Activated CD4-positive, alpha-beta T cell treated with anti-CD3 and anti-CD28 coated beads, Interleukin-2, amount 10 ng/mL, durations not matched to agents 7 days and 5 days (primary cell): ENCODE measurements around the gene ZNF22. TPM values are rescaled to one million over a fixed set of nuclear protein-coding genes. Genes with fewer than 3 reads are reported as not detected.

Source experiments
- CTCF ChIA-PET: fragments of 350-600 bp; sonication (Branson Sonifier 250); formaldehyde crosslinking; loops from one replicate; lab custom pipeline; 2021; ENCODE audit warnings: antibody characterized with exemption; lab: Charles Lee
- POLR2A ChIA-PET: fragments of 350-600 bp; sonication (Branson Sonifier 250); formaldehyde crosslinking; loops from one replicate; lab custom pipeline; 2021; ENCODE audit warnings: antibody characterized with exemption; lab: Charles Lee
- DNase-seq: peaks from one replicate; pipeline ENCODE4 v3.0.0-alpha.2; 2020
- H3K27ac Mint-ChIP-seq: one replicate; pipeline ENCODE4 v1.8.0; 2021; ENCODE audit warnings: mild to moderate bottlenecking, moderate library complexity, mixed read lengths
- H3K27me3 Mint-ChIP-seq: one replicate; pipeline ENCODE4 v1.8.0; 2021; ENCODE audit warnings: mixed read lengths
- H3K36me3 Mint-ChIP-seq: one replicate; pipeline ENCODE4 v1.8.0; 2021; ENCODE audit warnings: low read depth, mixed read lengths
- H3K4me1 Mint-ChIP-seq: one replicate; pipeline ENCODE4 v1.8.0; 2021; ENCODE audit warnings: mixed read lengths
- H3K4me3 Mint-ChIP-seq: one replicate; pipeline ENCODE4 v1.8.0; 2021; ENCODE audit warnings: mild to moderate bottlenecking, moderate library complexity, mixed read lengths
- H3K9me3 Mint-ChIP-seq: one replicate; pipeline ENCODE4 v1.8.0; 2021; ENCODE audit warnings: mixed read lengths
- total RNA-seq, 2 experiments: library from RNA; stranded (reverse); gene quantifications; one replicate each; pipeline ENCODE4 v1.2.3, GENCODE V29; 2021

ZNF22 gene
- 10 to 100 TPM; 26.9 to 29.7 TPM for total RNA-seq

DNA sequence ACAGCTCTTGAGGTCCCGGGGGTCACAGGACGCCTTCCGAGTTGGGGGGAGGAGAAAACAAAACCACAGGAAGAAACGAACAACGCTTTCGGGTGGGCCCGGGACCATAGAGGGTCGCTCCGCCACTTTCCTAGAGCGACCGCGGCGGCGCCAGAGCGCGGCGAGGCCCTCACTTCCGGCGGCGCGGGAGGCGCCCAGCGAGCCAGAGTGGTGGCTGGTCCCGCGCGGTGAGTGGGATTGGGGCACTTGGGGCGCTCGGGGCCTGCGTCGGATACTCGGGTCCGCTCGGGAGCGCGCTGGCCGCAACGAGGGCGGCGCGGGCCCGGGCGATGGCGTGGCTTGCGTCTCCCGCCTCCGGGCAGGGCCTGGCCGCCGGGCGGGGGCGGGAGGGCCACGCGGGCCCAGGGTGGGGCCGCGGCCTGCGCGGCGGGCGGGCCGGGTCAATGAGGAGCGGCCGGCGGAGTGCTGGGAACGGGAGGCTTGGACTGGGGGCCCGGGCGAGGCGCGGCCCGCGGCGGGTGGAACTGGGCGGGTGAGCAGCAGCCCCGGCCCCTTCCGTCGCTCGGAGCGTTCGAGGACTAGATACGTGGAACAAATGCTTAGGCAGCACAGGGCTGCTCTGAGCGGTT is at the start of gene ZNF22:
ZNF22 (plus strand) TSS at position 172 of the 629 bp plus-strand sequence. CDS start 2,446 bp downstream, outside the sequence.
- peak within 1 kb of the TSS; percentile 95 for H3K27ac Mint-ChIP-seq
- CTCF ChIA-PET = interaction anchor here (0.6 to 1.1 kb wide), 4 partner anchors 13 to 281 kb away, joined by 3 to 4 read pairs (median 3); no protein-coding TSS in a partner anchor
- H3K36me3 Mint-ChIP-seq = peaks cover 37% of the 10 kb centered on the region
- peaks cover 49% of the 10 kb centered on the region for H3K4me1 Mint-ChIP-seq
- peak; percentile 61 for DNase-seq
- peak within 1 kb of the TSS; percentile 90 for H3K4me3 Mint-ChIP-seq
- POLR2A ChIA-PET = interaction anchor here (0.9 kb wide), 1 partner anchor 68 kb away, joined by 3 read pairs; no protein-coding TSS in a partner anchor
- H3K9me3 Mint-ChIP-seq = peaks cover 29% of the 10 kb centered on the region
- peaks cover 17% of the 10 kb centered on the region for H3K27me3 Mint-ChIP-seq

DNA sequence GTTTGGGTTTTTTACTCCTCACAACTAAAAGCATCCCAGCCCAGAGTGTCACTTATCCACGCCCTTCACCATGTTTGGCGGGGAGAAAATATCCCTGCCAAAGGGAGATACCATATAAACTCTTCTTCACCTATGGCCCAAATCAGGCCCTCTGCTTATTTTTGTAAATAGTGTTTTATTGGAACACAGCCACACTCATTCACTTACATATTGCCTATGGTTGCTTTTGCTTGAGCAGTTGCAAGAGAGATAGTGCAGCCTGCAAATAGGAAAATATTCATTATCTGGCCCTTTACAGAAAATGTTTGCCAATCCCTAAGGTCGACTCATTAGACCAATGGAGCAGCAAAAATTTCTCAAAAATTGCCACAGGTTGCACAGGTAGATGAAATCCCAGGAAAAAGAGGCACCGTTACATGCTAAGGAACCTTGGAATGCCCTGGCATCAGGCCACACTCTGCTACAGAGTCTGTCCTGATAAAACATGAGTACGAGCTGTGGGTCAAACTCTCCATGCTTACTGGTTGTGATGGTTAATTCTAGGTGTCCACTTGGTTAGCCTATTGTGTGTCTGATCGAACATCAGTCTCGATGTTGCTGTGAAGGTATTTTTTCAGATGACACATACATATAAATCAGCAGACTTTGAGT is 49.0 kb upstream of the ZNF22 start:
- no peak overlapping the region for H3K27ac Mint-ChIP-seq
- ChIA-PET POLR2A (no interaction called here), CTCF (no interaction called here)
- no peaks in the 10 kb centered on the region for H3K27me3 Mint-ChIP-seq
- peaks cover 9% of the 10 kb centered on the region for H3K36me3 Mint-ChIP-seq
- no peak overlapping the region for H3K4me3 Mint-ChIP-seq
- H3K9me3 Mint-ChIP-seq = peaks cover under 1% of the 10 kb centered on the region
- no peak for DNase-seq
- peaks cover 5% of the 10 kb centered on the region for H3K4me1 Mint-ChIP-seq

DNA sequence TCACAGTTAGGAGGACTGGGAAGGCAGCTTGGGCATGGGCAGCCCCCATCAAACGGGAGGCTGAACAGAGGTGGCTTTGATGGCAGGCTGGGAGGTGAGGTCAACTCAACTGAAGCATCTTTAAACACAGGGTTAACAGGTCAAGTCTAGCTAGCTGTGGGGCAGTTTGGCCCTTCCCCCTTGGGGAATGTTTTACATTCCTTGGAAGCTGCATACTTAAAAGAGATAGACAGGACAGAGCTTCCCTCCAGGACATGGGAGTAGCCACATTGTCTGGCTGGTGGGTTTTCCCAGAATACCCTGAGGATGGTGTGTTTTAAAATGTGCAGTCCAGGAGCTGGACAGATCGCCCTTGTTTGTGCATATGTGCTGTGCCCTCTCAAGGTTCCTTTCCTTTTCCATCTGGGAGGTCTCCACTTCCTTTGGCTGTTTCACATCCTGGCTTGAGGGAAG is 47.9 kb upstream of the ZNF22 start:
- no peak for DNase-seq
- POLR2A ChIA-PET = no interaction called here

DNA sequence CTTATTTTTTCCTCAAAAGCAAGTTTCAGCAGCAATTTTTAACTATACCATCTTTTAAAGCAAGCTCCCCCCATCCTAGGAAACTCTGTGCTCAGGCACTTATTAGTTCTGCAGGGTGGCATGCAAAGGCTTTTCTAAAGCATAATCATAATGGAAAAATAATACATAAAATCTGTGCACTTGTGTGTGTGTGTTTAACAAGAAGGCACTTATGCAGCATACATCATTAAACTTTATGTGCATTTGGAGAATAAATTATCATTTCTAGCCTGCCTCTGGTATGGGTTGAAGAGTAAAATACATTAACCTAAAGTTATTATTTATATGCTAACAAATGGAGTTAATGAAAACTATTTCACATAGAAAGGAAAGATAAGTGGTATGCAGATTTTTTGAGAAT is 46.7 kb upstream of the ZNF22 start:
- Mint-ChIP-seq H3K4me3 (no peak overlapping the region), H3K4me1 (peaks cover 17% of the 10 kb centered on the region), H3K27ac (no peak overlapping the region), H3K27me3 (no peaks in the 10 kb centered on the region), H3K9me3 (peaks cover 3% of the 10 kb centered on the region), H3K36me3 (peaks cover 12% of the 10 kb centered on the region)
- ChIA-PET CTCF (interaction anchor here (0.7 to 1.2 kb wide), 2 partner anchors 31 to 73 kb away, joined by 3 to 6 read pairs; no protein-coding TSS in a partner anchor), POLR2A (no interaction called here)
- no peak for DNase-seq

More for the DNA sequence above, 47.9 kb upstream of the ZNF22 start:
- Mint-ChIP-seq H3K27ac (no peak overlapping the region), H3K36me3 (peaks cover 12% of the 10 kb centered on the region), H3K9me3 (peaks cover 3% of the 10 kb centered on the region), H3K4me3 (no peak overlapping the region), H3K4me1 (peaks cover 9% of the 10 kb centered on the region), H3K27me3 (no peaks in the 10 kb centered on the region)
- CTCF ChIA-PET = interaction anchor here (1.1 to 1.2 kb wide), 2 partner anchors 11 to 71 kb away, joined by 3 read pairs; no protein-coding TSS in a partner anchor

DNA sequence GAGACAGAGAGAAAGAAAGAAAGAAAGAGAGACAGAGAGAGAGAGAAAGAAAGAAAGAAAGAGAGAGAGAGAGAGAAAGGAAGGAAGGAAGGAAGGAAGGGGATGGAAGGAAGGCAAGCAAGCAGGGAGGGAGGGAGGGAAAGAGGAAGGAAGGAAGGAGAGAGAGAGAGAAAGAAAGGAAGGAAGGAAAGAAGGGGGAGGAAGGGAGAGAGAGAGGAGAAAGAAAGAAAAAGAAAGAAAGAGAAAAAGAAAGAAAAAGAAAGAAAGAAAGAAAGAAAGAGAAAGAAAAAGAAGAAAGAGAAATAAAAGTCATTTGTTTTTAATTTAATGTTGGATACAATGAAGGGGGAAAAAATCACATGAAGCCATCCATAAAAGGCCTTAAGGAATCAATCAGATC is 45.8 kb upstream of the ZNF22 start:
- H3K4me3 Mint-ChIP-seq = no peak overlapping the region
- POLR2A ChIA-PET = no interaction called here

DNA sequence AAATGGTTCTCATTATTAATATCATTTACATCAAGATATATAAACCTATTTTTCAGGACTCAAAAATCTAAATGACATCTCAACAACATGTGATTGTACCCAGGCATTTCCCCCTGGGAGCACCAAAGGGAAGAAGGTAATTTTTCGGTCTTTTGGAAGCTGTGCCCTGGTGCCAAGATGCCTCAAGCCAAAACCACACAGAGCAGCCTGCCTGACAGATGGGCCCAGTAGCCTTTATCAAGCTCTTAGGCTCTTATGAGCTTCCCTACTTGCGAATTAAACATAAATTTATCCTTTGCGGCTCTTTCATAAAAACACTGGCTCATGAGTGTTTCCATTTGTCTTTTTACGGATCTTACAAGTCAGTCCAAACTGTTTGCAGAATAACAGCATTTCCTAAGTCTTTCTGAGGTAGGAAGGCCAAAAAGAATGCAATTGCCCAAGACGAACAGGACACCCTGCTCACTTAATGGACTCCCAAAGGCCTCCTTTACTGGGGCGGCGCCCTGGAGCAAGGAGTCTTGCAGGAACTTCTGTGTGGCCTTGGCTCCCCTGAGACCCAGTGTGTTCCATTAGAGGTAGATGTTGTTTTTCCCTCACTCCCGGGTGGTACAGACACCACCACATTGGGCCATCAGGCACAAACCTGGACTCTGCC is 45.2 kb upstream of the ZNF22 start:
- DNase-seq = no peak
- Mint-ChIP-seq H3K9me3 (peaks cover 3% of the 10 kb centered on the region), H3K27me3 (no peaks in the 10 kb centered on the region), H3K36me3 (peaks cover 12% of the 10 kb centered on the region), H3K27ac (no peak overlapping the region), H3K4me3 (no peak overlapping the region), H3K4me1 (peaks cover 18% of the 10 kb centered on the region)
- CTCF ChIA-PET = interaction anchor here (1.6 kb wide), 1 partner anchor 23 kb away, joined by 3 read pairs; no protein-coding TSS in a partner anchor
- POLR2A ChIA-PET = no interaction called here

More for the DNA sequence above, 45.8 kb upstream of the ZNF22 start:
- Mint-ChIP-seq H3K27ac (no peak overlapping the region), H3K9me3 (peaks cover 3% of the 10 kb centered on the region), H3K4me1 (peaks cover 17% of the 10 kb centered on the region), H3K27me3 (no peaks in the 10 kb centered on the region), H3K36me3 (peaks cover 12% of the 10 kb centered on the region)
- CTCF ChIA-PET = interaction anchor here (0.7 kb wide), 1 partner anchor 30 kb away, joined by 6 read pairs; no protein-coding TSS in a partner anchor
- no peak for DNase-seq

DNA sequence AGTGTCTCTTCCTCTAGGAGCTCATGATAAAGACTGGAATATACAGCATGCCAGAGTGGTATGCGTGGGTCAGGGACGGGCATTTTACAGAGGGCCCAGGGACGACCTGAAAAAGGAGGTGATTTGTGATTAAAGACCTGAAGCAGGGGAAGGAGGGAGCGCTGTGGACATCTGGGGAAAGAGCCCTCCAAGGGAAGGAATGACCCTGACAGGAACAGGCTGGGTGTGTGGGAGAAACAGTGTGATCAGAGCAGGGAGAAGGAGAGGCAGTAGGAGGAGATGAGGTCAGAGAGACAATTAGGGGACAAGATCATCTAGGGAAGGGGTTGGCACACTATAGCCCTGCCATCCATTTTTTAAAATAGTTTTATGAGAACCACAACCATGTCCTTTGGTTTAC is 44.5 kb upstream of the ZNF22 start:
- Mint-ChIP-seq H3K27me3 (no peaks in the 10 kb centered on the region), H3K27ac (no peak overlapping the region), H3K4me3 (no peak overlapping the region), H3K36me3 (peaks cover 12% of the 10 kb centered on the region), H3K9me3 (peaks cover 3% of the 10 kb centered on the region), H3K4me1 (peaks cover 21% of the 10 kb centered on the region)
- ChIA-PET CTCF (interaction anchor here (1.6 kb wide), 1 partner anchor 23 kb away, joined by 3 read pairs; no protein-coding TSS in a partner anchor), POLR2A (no interaction called here)
- DNase-seq = no peak

DNA sequence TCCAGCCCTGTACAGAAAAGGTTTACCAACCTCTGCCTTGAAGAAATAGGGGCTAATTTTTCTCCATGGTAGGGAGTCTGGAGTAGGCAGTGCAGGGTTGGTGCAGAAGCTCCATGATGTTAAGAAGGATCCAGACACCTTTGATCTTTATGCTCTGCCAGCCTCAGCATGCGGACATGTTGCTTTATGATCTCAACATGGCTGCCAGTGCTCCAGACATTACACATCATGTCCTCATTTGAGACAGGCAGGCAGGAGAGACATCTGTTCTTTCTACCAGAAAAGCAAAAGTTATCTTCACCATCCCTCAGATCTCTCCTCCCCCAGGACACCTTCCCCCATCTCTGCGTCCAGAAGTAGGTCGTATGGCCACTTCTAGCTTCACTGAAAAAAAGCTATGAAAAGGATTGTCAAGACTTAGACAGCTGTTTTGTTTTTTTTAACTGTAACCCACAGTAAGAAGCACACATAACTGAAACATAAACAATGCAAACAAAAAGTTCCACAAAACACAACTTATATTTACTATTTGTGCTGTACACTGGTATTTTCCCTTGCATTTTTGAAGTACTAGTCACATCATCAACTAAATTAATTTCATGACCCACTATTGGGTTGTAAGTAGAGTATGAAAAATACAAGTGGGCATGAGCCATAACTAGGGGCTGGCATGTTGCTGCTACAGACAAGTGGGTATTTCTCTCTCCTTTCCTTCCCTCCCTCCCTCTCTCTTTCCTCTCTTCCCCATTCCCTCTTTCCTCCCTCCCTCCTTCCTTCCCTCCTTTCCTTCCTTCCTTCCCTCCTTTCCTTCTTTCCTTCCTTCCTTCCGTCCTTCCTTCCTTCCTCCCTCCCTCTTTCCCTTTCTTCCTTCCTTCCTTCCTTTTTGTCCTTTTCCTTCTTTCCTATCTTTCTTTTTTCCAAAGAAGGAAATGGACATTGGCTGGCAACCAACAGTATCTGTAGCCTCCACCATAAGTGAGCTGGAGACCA is 43.7 kb upstream of the ZNF22 start:
- CTCF ChIA-PET = interaction anchor here (1.1 to 1.6 kb wide), 2 partner anchors 12 to 24 kb away, joined by 3 read pairs; no protein-coding TSS in a partner anchor
- no peaks in the 10 kb centered on the region for H3K27me3 Mint-ChIP-seq
- H3K4me3 Mint-ChIP-seq = no peak overlapping the region
- H3K9me3 Mint-ChIP-seq = peaks cover 3% of the 10 kb centered on the region
- H3K4me1 Mint-ChIP-seq = peaks cover 21% of the 10 kb centered on the region
- peaks cover 12% of the 10 kb centered on the region for H3K36me3 Mint-ChIP-seq
- no peak for DNase-seq
- H3K27ac Mint-ChIP-seq = peak overlapping the region; percentile 13
- POLR2A ChIA-PET = no interaction called here

DNA sequence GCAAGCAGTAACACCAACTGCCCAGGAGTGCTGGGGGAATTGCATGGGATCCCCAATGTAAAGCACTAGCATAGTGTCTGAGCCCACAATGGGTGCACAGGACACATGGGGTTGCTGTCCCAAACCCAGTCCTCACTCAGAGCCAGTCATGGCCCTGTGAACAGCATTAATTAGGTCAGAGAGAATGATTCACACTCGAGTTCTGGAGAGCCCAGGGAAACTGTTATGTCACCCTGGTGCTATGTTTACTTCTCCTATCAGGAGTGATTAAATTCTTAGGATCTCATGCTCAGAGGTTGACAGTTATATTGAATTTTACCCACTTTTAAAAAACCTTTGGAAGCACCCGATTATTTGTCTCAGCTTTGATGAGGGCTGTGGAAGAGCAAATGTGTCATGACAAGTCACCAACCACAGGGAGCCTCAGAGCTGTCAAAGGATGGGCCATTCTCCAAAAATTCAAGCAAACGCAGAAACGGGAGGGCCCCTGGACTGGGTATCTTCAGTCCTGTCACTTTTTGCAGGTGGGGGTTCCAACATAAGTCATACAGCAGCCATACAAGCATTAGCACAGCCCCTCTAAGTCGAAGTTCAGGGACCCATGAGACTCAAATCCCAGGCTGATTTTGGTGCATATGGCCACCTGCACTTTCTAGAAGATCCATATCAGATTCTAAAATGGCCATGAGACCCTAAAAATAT is 42.4 kb upstream of the ZNF22 start:
- POLR2A ChIA-PET = no interaction called here
- Mint-ChIP-seq H3K36me3 (peaks cover 12% of the 10 kb centered on the region), H3K27ac (peak overlapping the region; percentile 87), H3K27me3 (no peaks in the 10 kb centered on the region), H3K4me1 (peaks cover 21% of the 10 kb centered on the region), H3K4me3 (peak overlapping the region; percentile 83), H3K9me3 (peaks cover 3% of the 10 kb centered on the region)
- CTCF ChIA-PET = interaction anchor here (0.7 to 1.2 kb wide), 2 partner anchors 26 to 146 kb away, joined by 3 read pairs; no protein-coding TSS in a partner anchor
- no peak for DNase-seq

DNA sequence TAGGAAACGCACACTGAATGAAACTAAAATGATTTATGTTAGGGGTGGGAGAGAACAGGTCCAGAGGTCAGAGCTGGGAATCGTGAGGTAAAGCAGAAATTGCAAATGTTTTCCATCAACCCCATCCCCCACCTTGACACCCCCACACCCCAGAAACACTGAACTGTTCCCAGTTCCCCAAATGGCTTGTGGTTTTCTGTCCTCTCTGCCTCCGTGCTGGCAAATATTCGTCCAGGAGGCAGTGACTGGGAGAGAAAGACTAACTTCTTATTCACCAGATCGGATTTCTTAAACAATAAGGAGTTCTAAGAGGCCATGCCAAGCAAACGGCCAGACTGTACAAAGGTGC is 41.9 kb upstream of the ZNF22 start:
- POLR2A ChIA-PET = no interaction called here
- no peak for DNase-seq

More for the DNA sequence above, 41.9 kb upstream of the ZNF22 start:
- Mint-ChIP-seq H3K27ac (peak overlapping the region; percentile 87), H3K9me3 (peaks cover 3% of the 10 kb centered on the region), H3K4me3 (peak overlapping the region; percentile 83), H3K27me3 (no peaks in the 10 kb centered on the region), H3K36me3 (peaks cover 12% of the 10 kb centered on the region), H3K4me1 (peaks cover 21% of the 10 kb centered on the region)
- CTCF ChIA-PET = interaction anchor here (0.7 to 1.2 kb wide), 2 partner anchors 26 to 146 kb away, joined by 3 read pairs; no protein-coding TSS in a partner anchor
